ENCODE data around the gene NUDT8.

NUDT8 gene

GRCh38 chr11:67586568-67587250 lies 43.0 kb downstream of the NUDT8 start:
- DNase-seq = no peak

- no peak for DNase-seq
Measured at GRCh38 chr11:67585911-67586310, 43.8 kb downstream of the NUDT8 start.

GRCh38 chr11:67584881-67585873 lies 44.6 kb downstream of the NUDT8 start:
- no peak for DNase-seq

- no peak for DNase-seq
Measured at GRCh38 chr11:67584205-67584880, 45.4 kb downstream of the NUDT8 start.

- peak; percentile 5 for DNase-seq
Measured at GRCh38 chr11:67583247-67584204, 46.2 kb downstream of the NUDT8 start, which contains the start of gene GSTP1. TSS of gene GSTP1 (plus strand) at chr11:67583812. CDS start at chr11:67583844, 32 bp downstream.

GRCh38 chr11:67582011-67582410 lies 47.7 kb downstream of the NUDT8 start:
- no peak for DNase-seq

GRCh38 chr11:67581469-67581868 lies 48.3 kb downstream of the NUDT8 start:
- no peak for DNase-seq

- no peak for DNase-seq
Measured at GRCh38 chr11:67577951-67578350, 51.8 kb downstream of the NUDT8 start.

Measured in NCI-H1694 (cell line).